B cell (primary cell): Measurements from ENCODE around the gene EDC3.

Experiments used
- EZH2 ChIP-seq: IDR thresholded peaks from 2 replicates; pipeline ENCODE4 v1.6.1; 2012; ENCODE audit warnings: borderline replicate concordance, low read depth, mild to moderate bottlenecking, moderate library complexity, low read length; ENCODE audit not compliant: insufficient read depth, poor library complexity, severe bottlenecking
- TF ChIP-seq, protein P1 (sequence below): fragments of 200-600 bp; IDR thresholded peaks from one replicate; pipeline ENCODE4 v1.8.0; 2022; ENCODE audit warnings: antibody characterized with exemption, mild to moderate bottlenecking

DNA sequence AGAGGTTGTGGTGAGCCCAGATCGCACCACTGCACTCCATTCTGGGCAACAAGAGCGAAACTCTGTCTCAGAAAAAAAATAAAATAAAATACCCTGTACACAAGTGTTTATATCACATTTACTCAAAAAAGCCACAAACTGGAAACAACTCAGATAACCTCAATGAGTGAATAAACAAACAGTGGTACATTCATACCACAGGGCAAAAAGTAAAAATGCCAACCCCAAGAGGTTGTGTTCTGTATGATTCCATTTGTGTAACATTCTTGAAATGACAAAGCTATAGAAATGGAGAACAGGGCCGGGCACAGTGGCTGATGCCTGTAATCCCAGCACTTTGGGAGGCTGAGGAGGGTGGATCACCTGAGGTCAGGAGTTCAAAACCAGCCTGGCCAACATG, 12.9 kb downstream of the EDC3 start:
- TF ChIP-seq, protein P1, sequence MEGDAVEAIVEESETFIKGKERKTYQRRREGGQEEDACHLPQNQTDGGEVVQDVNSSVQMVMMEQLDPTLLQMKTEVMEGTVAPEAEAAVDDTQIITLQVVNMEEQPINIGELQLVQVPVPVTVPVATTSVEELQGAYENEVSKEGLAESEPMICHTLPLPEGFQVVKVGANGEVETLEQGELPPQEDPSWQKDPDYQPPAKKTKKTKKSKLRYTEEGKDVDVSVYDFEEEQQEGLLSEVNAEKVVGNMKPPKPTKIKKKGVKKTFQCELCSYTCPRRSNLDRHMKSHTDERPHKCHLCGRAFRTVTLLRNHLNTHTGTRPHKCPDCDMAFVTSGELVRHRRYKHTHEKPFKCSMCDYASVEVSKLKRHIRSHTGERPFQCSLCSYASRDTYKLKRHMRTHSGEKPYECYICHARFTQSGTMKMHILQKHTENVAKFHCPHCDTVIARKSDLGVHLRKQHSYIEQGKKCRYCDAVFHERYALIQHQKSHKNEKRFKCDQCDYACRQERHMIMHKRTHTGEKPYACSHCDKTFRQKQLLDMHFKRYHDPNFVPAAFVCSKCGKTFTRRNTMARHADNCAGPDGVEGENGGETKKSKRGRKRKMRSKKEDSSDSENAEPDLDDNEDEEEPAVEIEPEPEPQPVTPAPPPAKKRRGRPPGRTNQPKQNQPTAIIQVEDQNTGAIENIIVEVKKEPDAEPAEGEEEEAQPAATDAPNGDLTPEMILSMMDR = no peak
- TF ChIP-seq EZH2 = no peak
